ENCODE data around the gene BMP4. TPM values are rescaled to one million over a fixed set of nuclear protein-coding genes. Genes with fewer than 3 reads are reported as not detected.

BMP4 gene
- total and polyA plus RNA-seq, 2 of the 13 experiments (the other 11 are each of a cell fraction or from before 2014, with no cell fraction given) = 56.4 to 169 TPM

DNA sequence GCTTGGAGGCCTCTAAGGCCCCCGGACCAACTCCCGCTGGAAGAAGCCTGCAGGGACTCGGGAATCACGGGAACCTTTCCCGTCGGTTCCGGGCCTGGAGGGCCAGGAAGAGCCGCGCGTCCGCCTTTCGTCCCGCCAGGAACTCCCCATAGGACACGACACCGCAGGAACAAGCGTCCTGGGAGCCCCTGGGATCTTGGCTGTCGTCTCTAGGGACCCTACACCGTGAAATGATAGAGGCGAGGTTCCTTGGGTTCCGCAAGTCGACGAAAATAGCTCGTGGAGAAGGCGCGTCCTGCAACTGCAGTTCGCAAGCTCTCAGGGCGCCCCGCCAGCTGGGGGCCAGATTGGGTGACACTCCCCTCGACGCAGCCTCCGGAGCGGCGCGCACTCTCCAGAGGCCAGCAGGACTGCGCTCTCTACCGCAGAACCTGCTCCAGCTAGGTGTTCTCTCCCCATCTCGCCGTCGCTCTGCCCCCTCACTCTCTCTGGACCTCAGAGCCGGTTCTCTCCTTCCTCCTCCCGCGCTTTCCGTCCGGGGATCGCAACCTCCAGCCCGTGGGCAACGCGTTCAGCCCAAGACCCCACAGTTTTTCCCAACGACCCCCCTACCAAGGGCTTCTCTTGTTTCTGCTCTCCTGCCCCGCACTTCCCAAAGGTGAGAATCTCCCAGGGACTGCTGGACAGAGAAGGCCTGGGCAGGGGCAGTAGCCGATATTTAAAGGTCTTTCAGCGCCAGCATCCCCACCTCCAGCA is 776 bp downstream of the BMP4 start (continued):
- TF ChIP-seq ZNF318 (CRISPR knock-in tag; IDR thresholded peaks at IDR 0.05) = no peak
- TF ChIP-seq ZBTB4 (CRISPR knock-in tag; IDR thresholded peaks at IDR 0.05; ENCODE audit: borderline replicate concordance) = no peak
- TF ChIP-seq MEIS2 (CRISPR knock-in tag; IDR thresholded peaks at IDR 0.05) = no peak
- no peak for TF ChIP-seq ARNT (IDR thresholded peaks at IDR 0.05)
- no peak for TF ChIP-seq ZNF224 (CRISPR knock-in tag; IDR thresholded peaks at IDR 0.05)
- TF ChIP-seq ZNF292 (CRISPR knock-in tag; IDR thresholded peaks at IDR 0.05; ENCODE audit: borderline replicate concordance, low read depth) = peak; percentile 40; the same call in 1 of the 2 replicates
- no peak for TF ChIP-seq NR2F1 (CRISPR knock-in tag; IDR thresholded peaks at IDR 0.05)
- TF ChIP-seq FOSL1 (CRISPR knock-in tag; IDR thresholded peaks at IDR 0.05; ENCODE audit: borderline replicate concordance) = no peak; the same call in 1 of the 2 replicates
- TF ChIP-seq, protein P1, sequence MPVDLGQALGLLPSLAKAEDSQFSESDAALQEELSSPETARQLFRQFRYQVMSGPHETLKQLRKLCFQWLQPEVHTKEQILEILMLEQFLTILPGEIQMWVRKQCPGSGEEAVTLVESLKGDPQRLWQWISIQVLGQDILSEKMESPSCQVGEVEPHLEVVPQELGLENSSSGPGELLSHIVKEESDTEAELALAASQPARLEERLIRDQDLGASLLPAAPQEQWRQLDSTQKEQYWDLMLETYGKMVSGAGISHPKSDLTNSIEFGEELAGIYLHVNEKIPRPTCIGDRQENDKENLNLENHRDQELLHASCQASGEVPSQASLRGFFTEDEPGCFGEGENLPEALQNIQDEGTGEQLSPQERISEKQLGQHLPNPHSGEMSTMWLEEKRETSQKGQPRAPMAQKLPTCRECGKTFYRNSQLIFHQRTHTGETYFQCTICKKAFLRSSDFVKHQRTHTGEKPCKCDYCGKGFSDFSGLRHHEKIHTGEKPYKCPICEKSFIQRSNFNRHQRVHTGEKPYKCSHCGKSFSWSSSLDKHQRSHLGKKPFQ (CRISPR knock-in tag; IDR thresholded peaks at IDR 0.05; ENCODE audit: insufficient replicate concordance) = peak; percentile 62

Measured in HepG2 (cell line).